Transverse colon (tissue), 4 donors: Measurements from ENCODE around the gene NKX2-3. TPM values are rescaled to one million over a fixed set of nuclear protein-coding genes. Genes with fewer than 3 reads are reported as not detected.

Source experiments
- DNase-seq: peaks from one replicate; pipeline ENCODE4 v3.0.0-alpha.2; 2019
- H3K27ac ChIP-seq, 4 donors: fragments of 200-600 bp; sonication (generic); 2 replicates each; pipeline ENCODE4 v1.5.1; 2016 to 2018; ENCODE audit warnings: inconsistent platforms in 4 of 4
- H3K27me3 ChIP-seq: fragments of 200-600 bp; sonication (generic); 2 replicates; pipeline ENCODE4 v1.5.1; 2017; ENCODE audit warnings: inconsistent platforms
- H3K36me3 ChIP-seq, 4 donors: fragments of 200-600 bp; sonication (generic); 2 replicates each; pipeline ENCODE4 v1.5.1; 2017 to 2019; ENCODE audit warnings: inconsistent platforms in 4 of 4
- H3K4me1 ChIP-seq, 4 donors: fragments of 200-600 bp; sonication (generic); 2 replicates each; pipeline ENCODE4 v1.5.1; 2017 to 2020; ENCODE audit warnings: inconsistent platforms in 4 of 4
- H3K4me3 ChIP-seq, 4 donors: fragments of 200-600 bp; sonication (generic); 1 replicate in 1 of 4; 2 replicates in 3 of 4; pipeline versions ENCODE4 v1.5.1 to v1.6.1; 2017 to 2019; ENCODE audit warnings: inconsistent platforms in 4 of 4
- H3K9me3 ChIP-seq, 2 donors: fragments of 200-600 bp; sonication (generic); 2 replicates each; pipeline ENCODE4 v1.5.1; 2017 to 2019; ENCODE audit warnings: inconsistent platforms in 2 of 2
- EP300 ChIP-seq: sonication (generic); formaldehyde crosslinking; IDR thresholded peaks from one replicate; pipeline ENCODE4 v1.6.1; 2017; ENCODE audit warnings: antibody characterized with exemption, low read depth
- POLR2A ChIP-seq: fragments of 450-650 bp; IDR thresholded peaks from one replicate; pipeline ENCODE4 v1.6.1; 2016; ENCODE audit warnings: antibody characterized with exemption, mild to moderate bottlenecking, moderate library complexity
- POLR2AphosphoS5 ChIP-seq, 3 donors: sonication (generic); formaldehyde crosslinking; IDR thresholded peaks; one replicate each; pipeline ENCODE4 v1.6.1; 2016; ENCODE audit warnings: antibody characterized with exemption in 3 of 3
- WGBS, 2 donors: methylation state at CpG; one replicate each; pipeline ENCODE4 v1.1.5; 2018; ENCODE audit warnings: low coverage in 1 of 2; 5-methylcytosine and 5-hydroxymethylcytosine counted together
- in situ Hi-C, 4 donors: fragments of 200-750 bp; cut with MboI; loops; one replicate each; pipeline versions ENCODE4 v1.15.0 to v1.15.1; 2017; ENCODE audit warnings: low sequenced_read_pairs in 3 of 4, low pct_ligation_motif_present in 1 of 4, low pct_unique_long_range_greater_than_20kb in 1 of 4
- intact Hi-C: fragments of 100-400 bp; cut with DNase I; formaldehyde crosslinking; loops from one replicate; pipeline ENCODE4 v1.15.1; 2023; ENCODE audit warnings: low total_unique reads
- total RNA-seq, 4 donors: library from RNA; depleted of rRNA; stranded (reverse); fragments of >200 nt; gene quantifications; one replicate each; pipeline ENCODE4 v1.1.0, GENCODE V29; 2016
- TF ChIP-seq, protein P1 (sequence below), 5 experiments: fragments of 200-600 bp in 3 of 5; fragments of 450-650 bp in 2 of 5; sonication (generic) in 3 of 5; IDR thresholded peaks; 1 replicate in 2 of 5; 2 replicates in 3 of 5; pipeline ENCODE4 v1.5.1; 2016 to 2017; ENCODE audit warnings: antibody characterized with exemption in 5 of 5, inconsistent platforms in 3 of 5, mild to moderate bottlenecking in 2 of 5, moderate library complexity in 1 of 5

The NKX2-3 gene
- total RNA-seq, 4 donors from 2014 or later, result 7.0 to 11.1 (median 9.7) TPM

DNA sequence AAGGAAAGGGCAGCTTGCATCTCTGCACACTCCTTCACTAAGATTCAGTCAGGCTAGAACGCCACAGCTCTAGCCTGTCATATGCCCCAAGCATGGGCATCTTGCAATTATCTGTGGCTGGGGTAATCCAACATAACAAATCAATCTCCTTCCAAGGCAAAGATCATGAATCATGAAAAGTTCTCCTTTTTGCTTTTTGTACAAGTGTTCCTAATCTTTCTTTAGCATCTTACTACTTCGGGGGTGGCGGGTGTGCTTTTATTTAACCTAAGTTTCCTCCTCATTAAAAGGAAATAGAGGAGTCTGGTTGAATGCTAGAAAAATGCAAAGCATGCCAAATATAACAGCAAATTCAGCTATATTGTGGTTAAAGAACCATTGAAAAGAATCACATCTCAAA is 43.5 kb upstream of the NKX2-3 start:
- in situ Hi-C loops, result no loop called here
- intact Hi-C loops, result no loop called here
- WGBS, 2 donors, result 57 to 63% methylated on average over 2 to 3 of the region's 3 CpGs
- no peak overlapping the region for H3K27ac ChIP-seq
- H3K36me3 ChIP-seq, result no peaks in the 10 kb centered on the region
- H3K9me3 ChIP-seq, result no peaks in the 10 kb centered on the region
- TF ChIP-seq, protein P1, sequence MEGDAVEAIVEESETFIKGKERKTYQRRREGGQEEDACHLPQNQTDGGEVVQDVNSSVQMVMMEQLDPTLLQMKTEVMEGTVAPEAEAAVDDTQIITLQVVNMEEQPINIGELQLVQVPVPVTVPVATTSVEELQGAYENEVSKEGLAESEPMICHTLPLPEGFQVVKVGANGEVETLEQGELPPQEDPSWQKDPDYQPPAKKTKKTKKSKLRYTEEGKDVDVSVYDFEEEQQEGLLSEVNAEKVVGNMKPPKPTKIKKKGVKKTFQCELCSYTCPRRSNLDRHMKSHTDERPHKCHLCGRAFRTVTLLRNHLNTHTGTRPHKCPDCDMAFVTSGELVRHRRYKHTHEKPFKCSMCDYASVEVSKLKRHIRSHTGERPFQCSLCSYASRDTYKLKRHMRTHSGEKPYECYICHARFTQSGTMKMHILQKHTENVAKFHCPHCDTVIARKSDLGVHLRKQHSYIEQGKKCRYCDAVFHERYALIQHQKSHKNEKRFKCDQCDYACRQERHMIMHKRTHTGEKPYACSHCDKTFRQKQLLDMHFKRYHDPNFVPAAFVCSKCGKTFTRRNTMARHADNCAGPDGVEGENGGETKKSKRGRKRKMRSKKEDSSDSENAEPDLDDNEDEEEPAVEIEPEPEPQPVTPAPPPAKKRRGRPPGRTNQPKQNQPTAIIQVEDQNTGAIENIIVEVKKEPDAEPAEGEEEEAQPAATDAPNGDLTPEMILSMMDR (IDR thresholded peaks at IDR 0.05), result no peak
- no peak for TF ChIP-seq POLR2A
- no peak for TF ChIP-seq POLR2AphosphoS5 (IDR thresholded peaks at IDR 0.05)
- TF ChIP-seq EP300, result no peak
- no peak for DNase-seq
- H3K4me1 ChIP-seq, result no peaks in the 10 kb centered on the region
- H3K27me3 ChIP-seq, result peaks cover 36% of the 10 kb centered on the region
- H3K4me3 ChIP-seq, result no peak overlapping the region

DNA sequence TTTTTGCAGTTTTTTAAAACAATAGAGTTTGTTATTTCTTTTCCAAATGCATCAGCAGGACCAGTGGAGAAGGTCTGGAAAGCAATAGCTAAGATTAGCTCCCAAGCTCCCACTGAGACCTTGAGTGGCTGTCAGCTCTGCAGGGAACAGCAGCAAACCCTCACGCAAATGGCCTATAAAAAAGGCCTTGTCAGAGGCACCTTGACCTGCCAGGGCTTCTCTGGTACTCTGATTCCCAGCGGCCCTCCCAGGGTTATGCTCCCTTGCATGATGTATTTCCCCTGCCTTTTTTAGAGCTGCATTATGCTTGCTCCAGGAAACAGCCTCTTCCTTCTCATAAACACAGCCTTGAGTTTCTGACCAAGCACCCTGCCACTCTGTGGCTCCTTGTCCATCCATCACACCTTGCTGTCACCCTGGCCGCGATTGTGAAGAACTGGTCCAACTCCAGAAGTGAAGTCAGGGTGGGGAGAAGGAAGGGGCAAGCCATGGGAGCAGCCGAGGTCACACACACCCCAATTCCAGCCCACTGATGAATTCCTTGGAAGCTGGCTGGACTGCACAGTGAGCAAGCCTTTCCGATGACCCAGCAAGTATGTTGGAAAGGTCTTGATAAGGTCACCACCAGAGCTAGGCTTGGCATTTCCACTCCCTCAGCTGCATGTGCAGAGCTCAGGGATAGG is 35.3 kb upstream of the NKX2-3 start:
- 52% methylated on average over 6 of the region's 6 CpGs; no CpG with 5 or more reads in 1 of the 2 donors for WGBS, 2 donors
- Histone ChIP-seq H3K9me3 (no peaks in the 10 kb centered on the region), H3K27me3 (no peaks in the 10 kb centered on the region), H3K4me1 (no peaks in the 10 kb centered on the region), H3K27ac (no peak overlapping the region), H3K36me3 (no peaks in the 10 kb centered on the region), H3K4me3 (no peak overlapping the region)
- in situ Hi-C loops (no loop called here), intact Hi-C loops (no loop called here)
- TF ChIP-seq EP300, result no peak
- TF ChIP-seq, protein P1 (IDR thresholded peaks at IDR 0.05), result no peak
- no peak for TF ChIP-seq POLR2AphosphoS5 (IDR thresholded peaks at IDR 0.05)
- no peak for TF ChIP-seq POLR2A
- no peak for DNase-seq

DNA sequence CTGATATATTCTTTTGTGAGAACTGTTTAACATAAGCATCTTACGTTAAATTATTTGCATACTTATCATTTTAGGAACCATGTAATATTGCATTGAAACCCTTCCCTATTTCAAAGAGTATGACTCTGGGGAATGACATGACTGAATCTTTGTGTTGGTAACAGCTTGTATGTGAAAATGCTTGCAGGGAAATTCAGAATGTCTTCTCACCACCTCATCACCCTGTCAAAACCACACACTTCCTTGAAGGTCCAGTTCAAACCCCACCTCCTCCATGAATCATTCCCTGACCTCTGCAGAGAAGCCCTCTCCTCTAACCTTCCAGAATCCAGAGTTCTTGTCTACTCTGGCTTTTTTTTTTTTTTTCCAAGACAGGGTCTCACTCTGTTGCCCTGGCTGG is 26.3 kb upstream of the NKX2-3 start:
- no peak for DNase-seq
- Histone ChIP-seq H3K4me1 (no peaks in the 10 kb centered on the region), H3K27ac (no peak overlapping the region), H3K9me3 (no peaks in the 10 kb centered on the region), H3K27me3 (peaks cover 5% of the 10 kb centered on the region), H3K36me3 (no peaks in the 10 kb centered on the region), H3K4me3 (no peak overlapping the region)
- 69 to 88% methylated on average over 1 of the region's 1 CpG for WGBS, 2 donors
- in situ Hi-C loops (no loop called here), intact Hi-C loops (no loop called here)
- TF ChIP-seq, protein P1 (IDR thresholded peaks at IDR 0.05), result no peak
- TF ChIP-seq POLR2A, result no peak
- no peak for TF ChIP-seq EP300
- no peak for TF ChIP-seq POLR2AphosphoS5 (IDR thresholded peaks at IDR 0.05)

DNA sequence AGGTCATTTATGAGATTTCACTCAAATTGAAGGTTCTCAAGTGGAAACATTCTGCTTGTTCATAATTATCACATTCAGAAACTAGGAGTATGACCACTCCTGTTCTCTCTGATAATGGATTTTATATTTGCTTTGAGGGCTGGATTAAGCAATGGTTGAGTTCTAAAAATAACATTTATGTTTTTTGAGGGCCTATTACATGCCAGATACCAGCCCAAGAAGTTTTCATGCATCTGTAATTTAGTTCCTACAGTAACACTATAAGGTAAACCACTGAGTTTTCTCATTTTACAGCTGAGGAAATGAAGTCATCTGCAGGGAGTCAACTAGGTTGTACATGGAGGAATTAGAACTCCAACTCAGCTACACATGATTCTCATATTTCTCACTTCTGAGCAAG is 25.5 kb upstream of the NKX2-3 start:
- in situ Hi-C loops, result no loop called here
- no peak overlapping the region for H3K4me3 ChIP-seq
- H3K36me3 ChIP-seq, result no peaks in the 10 kb centered on the region
- intact Hi-C loops, result no loop called here
- TF ChIP-seq POLR2AphosphoS5 (IDR thresholded peaks at IDR 0.05) (no peak), POLR2A (no peak), EP300 (no peak)
- TF ChIP-seq, protein P1 (IDR thresholded peaks at IDR 0.05), result no peak
- no peaks in the 10 kb centered on the region for H3K4me1 ChIP-seq
- H3K9me3 ChIP-seq, result no peaks in the 10 kb centered on the region
- H3K27me3 ChIP-seq, result peaks cover 5% of the 10 kb centered on the region
- no peak for DNase-seq
- H3K27ac ChIP-seq, result no peak overlapping the region
